ENCODE measurements around the gene SNRPB2.

The SNRPB2 gene

DNA sequence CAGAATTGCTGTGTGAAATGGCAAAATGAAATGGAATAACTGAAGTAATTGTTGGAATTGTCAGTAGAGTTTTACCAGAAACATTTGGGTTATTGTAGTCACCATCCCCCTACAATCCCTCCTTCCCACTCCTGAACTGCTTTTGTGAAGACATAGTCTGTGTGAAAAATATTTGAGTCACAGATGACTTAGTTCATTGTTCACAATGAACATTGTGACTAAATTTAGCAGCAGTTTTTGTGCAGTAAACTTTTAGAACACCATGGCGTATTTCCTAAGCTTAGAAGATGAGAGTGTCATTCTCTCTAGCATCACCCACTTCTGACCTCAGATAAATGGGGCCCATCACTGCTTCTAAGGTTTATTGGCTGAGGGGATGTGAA is 29.3 kb downstream of the SNRPB2 start:
- DNase-seq (ENCODE audit: low read depth, low spot score), result no peak
- Histone ChIP-seq H3K9me3 (ENCODE audit: low read depth, low read length) (no peaks in the 10 kb centered on the region), H3K9ac (ENCODE audit: insufficient read length) (no peak overlapping the region), H3K36me3 (ENCODE audit: insufficient read depth, low read length) (no peaks in the 10 kb centered on the region), H3K4me3 (no peak overlapping the region), H3K27ac (no peak overlapping the region)
- TF ChIP-seq FOXP2 (optimal IDR thresholded peaks at IDR 0.05; ENCODE audit: control extremely low read depth, extremely low read length, insufficient read depth), result no peak
- TF ChIP-seq EZH2 (IDR thresholded peaks at IDR 0.05), result no peak
- TF ChIP-seq POLR2AphosphoS5 (IDR thresholded peaks at IDR 0.05; ENCODE audit: borderline replicate concordance, low read depth, low read length), result no peak

DNA sequence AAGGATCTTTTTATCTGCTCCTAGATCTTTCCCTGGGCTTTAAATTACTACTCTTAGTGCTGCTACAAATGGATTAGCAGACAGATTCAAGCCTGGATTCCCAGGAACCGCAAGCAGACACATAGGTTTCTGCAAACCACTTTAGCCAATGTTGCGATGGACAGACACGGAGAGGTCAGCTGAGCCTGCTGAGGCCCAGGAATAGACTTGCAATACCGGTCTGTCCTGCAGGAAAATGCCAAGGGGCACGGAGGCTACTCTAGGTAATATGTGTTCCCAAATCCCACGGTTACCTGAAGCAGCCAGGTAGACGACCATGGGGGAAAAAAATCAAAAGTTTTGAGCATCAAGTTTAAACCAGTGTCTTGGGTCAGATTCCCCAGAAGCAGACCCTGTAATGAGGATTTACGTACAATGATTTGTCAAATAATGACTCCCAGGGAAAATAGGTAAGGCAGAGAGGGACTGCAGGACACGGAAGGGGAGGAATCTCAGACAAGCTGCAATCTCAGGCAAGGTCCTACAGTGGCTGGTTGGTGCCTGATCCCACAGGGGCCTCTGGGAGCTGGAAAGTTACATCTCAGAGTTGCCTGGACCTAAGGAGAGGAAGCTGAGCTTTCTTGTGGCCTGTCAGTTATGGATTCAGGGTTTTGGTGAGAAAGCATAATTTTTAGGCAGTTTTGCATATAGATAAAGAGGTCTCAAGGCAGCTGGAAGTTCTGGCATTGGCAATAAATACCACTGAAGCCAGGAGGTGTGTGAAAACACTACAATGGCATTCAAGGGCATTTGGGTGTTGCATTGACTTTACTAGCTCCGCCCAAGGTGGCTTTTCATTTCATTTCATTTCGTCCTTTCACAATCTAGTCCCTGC is 30.8 kb downstream of the SNRPB2 start:
- TF ChIP-seq EZH2 (IDR thresholded peaks at IDR 0.05) (no peak), FOXP2 (optimal IDR thresholded peaks at IDR 0.05; ENCODE audit: control extremely low read depth, extremely low read length, insufficient read depth) (no peak), POLR2AphosphoS5 (IDR thresholded peaks at IDR 0.05; ENCODE audit: borderline replicate concordance, low read depth, low read length) (no peak)
- no peak for DNase-seq (ENCODE audit: low read depth, low spot score)
- no peaks in the 10 kb centered on the region for H3K9me3 ChIP-seq (ENCODE audit: low read depth, low read length)
- H3K4me3 ChIP-seq, result no peak overlapping the region
- H3K36me3 ChIP-seq (ENCODE audit: insufficient read depth, low read length), result no peaks in the 10 kb centered on the region
- no peak overlapping the region for H3K27ac ChIP-seq
- no peak overlapping the region for H3K9ac ChIP-seq (ENCODE audit: insufficient read length)

DNA sequence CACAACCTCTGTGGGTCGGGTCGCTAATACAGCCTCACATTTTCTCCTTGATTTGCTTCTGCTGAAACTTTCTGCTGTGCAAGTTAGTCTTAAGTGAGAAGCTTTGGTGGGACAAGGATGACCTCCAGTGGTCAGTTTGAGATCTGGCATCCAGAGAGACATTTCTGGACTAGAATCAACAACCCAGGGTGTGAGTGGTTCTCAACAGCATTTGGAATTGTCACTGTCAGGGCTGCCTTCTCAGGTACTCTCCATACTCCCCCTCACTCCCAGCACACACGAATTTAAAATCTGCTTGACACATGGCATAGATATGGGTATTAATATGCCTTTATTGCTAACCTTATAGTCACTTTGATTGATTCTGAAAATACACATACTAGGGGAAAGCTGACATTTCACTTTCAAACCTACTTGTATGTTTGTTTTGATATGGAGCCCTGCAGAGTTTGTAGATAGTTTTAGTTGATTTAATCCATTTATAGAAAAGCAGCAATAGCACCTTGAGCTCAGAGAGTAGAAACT is 31.5 kb downstream of the SNRPB2 start:
- H3K9ac ChIP-seq (ENCODE audit: insufficient read length), result no peak overlapping the region
- H3K27ac ChIP-seq, result no peak overlapping the region

GRCh38 chr20:16764560-16764959 is 34.7 kb downstream of the SNRPB2 start:
- no peak for TF ChIP-seq POLR2AphosphoS5 (IDR thresholded peaks at IDR 0.05; ENCODE audit: borderline replicate concordance, low read depth, low read length)
- TF ChIP-seq FOXP2 (optimal IDR thresholded peaks at IDR 0.05; ENCODE audit: control extremely low read depth, extremely low read length, insufficient read depth), result no peak
- no peak for TF ChIP-seq EZH2 (IDR thresholded peaks at IDR 0.05)
- no peak overlapping the region for H3K27ac ChIP-seq
- H3K9ac ChIP-seq (ENCODE audit: insufficient read length), result no peak overlapping the region
- no peaks in the 10 kb centered on the region for H3K36me3 ChIP-seq (ENCODE audit: insufficient read depth, low read length)
- no peak overlapping the region for H3K4me3 ChIP-seq
- DNase-seq (ENCODE audit: low read depth, low spot score), result no peak
- no peaks in the 10 kb centered on the region for H3K9me3 ChIP-seq (ENCODE audit: low read depth, low read length)

More for the DNA sequence above, 31.5 kb downstream of the SNRPB2 start:
- DNase-seq (ENCODE audit: low read depth, low spot score), result peak; percentile 53
- no peaks in the 10 kb centered on the region for H3K36me3 ChIP-seq (ENCODE audit: insufficient read depth, low read length)
- no peaks in the 10 kb centered on the region for H3K9me3 ChIP-seq (ENCODE audit: low read depth, low read length)
- TF ChIP-seq FOXP2 (optimal IDR thresholded peaks at IDR 0.05; ENCODE audit: control extremely low read depth, extremely low read length, insufficient read depth) (no peak), EZH2 (IDR thresholded peaks at IDR 0.05) (no peak), POLR2AphosphoS5 (IDR thresholded peaks at IDR 0.05; ENCODE audit: borderline replicate concordance, low read depth, low read length) (no peak)
- no peak overlapping the region for H3K4me3 ChIP-seq

- no peak for TF ChIP-seq POLR2AphosphoS5 (IDR thresholded peaks at IDR 0.05; ENCODE audit: borderline replicate concordance, low read depth, low read length)
- TF ChIP-seq FOXP2 (optimal IDR thresholded peaks at IDR 0.05; ENCODE audit: control extremely low read depth, extremely low read length, insufficient read depth), result no peak
- no peak for TF ChIP-seq EZH2 (IDR thresholded peaks at IDR 0.05)
- H3K9me3 ChIP-seq (ENCODE audit: low read depth, low read length), result no peaks in the 10 kb centered on the region
- H3K36me3 ChIP-seq (ENCODE audit: insufficient read depth, low read length), result no peaks in the 10 kb centered on the region
- no peak for DNase-seq (ENCODE audit: low read depth, low spot score)
- no peak overlapping the region for H3K4me3 ChIP-seq
- no peak overlapping the region for H3K9ac ChIP-seq (ENCODE audit: insufficient read length)
- H3K27ac ChIP-seq, result no peak overlapping the region
Observed at GRCh38 chr20:16771213-16771612, 41.4 kb downstream of the SNRPB2 start.

- Histone ChIP-seq H3K4me3 (no peak overlapping the region), H3K27ac (no peak overlapping the region), H3K9me3 (ENCODE audit: low read depth, low read length) (no peaks in the 10 kb centered on the region), H3K9ac (ENCODE audit: insufficient read length) (no peak overlapping the region), H3K36me3 (ENCODE audit: insufficient read depth, low read length) (no peaks in the 10 kb centered on the region)
- no peak for TF ChIP-seq EZH2 (IDR thresholded peaks at IDR 0.05)
- TF ChIP-seq POLR2AphosphoS5 (IDR thresholded peaks at IDR 0.05; ENCODE audit: borderline replicate concordance, low read depth, low read length), result no peak
- no peak for TF ChIP-seq FOXP2 (optimal IDR thresholded peaks at IDR 0.05; ENCODE audit: control extremely low read depth, extremely low read length, insufficient read depth)
- DNase-seq (ENCODE audit: low read depth, low spot score), result no peak
Observed at GRCh38 chr20:16775961-16776360, 46.1 kb downstream of the SNRPB2 start.

DNA sequence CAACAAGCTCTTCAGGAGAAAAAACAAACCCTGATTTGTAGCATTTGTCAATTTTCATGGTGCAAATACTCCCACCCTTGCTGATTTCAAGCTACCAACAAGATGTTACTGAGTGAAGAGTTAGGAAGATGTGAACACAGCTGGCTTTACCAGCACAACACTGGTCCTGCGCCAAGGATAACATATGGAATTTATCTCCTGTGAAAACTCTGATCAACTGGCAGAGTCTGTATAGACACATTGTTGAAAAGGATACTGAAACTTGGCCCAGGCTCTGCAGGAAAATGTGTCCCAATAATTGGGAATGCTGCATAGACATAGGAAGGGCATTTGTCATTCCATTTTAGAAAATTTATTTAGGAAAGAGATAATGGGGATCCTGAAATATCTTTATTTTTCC is 47.3 kb downstream of the SNRPB2 start:
- Histone ChIP-seq H3K27ac (no peak overlapping the region), H3K9me3 (ENCODE audit: low read depth, low read length) (no peaks in the 10 kb centered on the region; the same call in 1 of the 2 replicates), H3K36me3 (ENCODE audit: insufficient read depth, low read length) (no peaks in the 10 kb centered on the region), H3K4me3 (no peak overlapping the region), H3K9ac (ENCODE audit: insufficient read length) (no peak overlapping the region)
- DNase-seq (ENCODE audit: low read depth, low spot score), result no peak
- TF ChIP-seq FOXP2 (optimal IDR thresholded peaks at IDR 0.05; ENCODE audit: control extremely low read depth, extremely low read length, insufficient read depth), result no peak
- no peak for TF ChIP-seq POLR2AphosphoS5 (IDR thresholded peaks at IDR 0.05; ENCODE audit: borderline replicate concordance, low read depth, low read length)
- no peak for TF ChIP-seq EZH2 (IDR thresholded peaks at IDR 0.05)

- H3K36me3 ChIP-seq (ENCODE audit: insufficient read depth, low read length), result no peaks in the 10 kb centered on the region
- H3K27ac ChIP-seq, result no peak overlapping the region
- H3K9me3 ChIP-seq (ENCODE audit: low read depth, low read length), result peaks cover under 1% of the 10 kb centered on the region; the same call in 1 of the 2 replicates
- no peak for DNase-seq (ENCODE audit: low read depth, low spot score)
- no peak overlapping the region for H3K4me3 ChIP-seq
- H3K9ac ChIP-seq (ENCODE audit: insufficient read length), result no peak overlapping the region
- no peak for TF ChIP-seq FOXP2 (optimal IDR thresholded peaks at IDR 0.05; ENCODE audit: control extremely low read depth, extremely low read length, insufficient read depth)
- TF ChIP-seq POLR2AphosphoS5 (IDR thresholded peaks at IDR 0.05; ENCODE audit: borderline replicate concordance, low read depth, low read length), result no peak
- no peak for TF ChIP-seq EZH2 (IDR thresholded peaks at IDR 0.05)
Observed at GRCh38 chr20:16778159-16778558, 48.3 kb downstream of the SNRPB2 start.
